IPS-11a (cell line): ENCODE results near the gene MDH2.
"Not testable (repeated sequence)": the region's sequence is repeated elsewhere in the genome, so short reads cannot be mapped to it uniquely, and the experiment has no call there.

ENCODE experiments used
- H3K4me3 ChIP-seq: one replicate; pipeline ENCODE4 v1.5.1; 2013; ENCODE audit warnings: low read depth, low read length, control low read depth

MDH2 gene

DNA sequence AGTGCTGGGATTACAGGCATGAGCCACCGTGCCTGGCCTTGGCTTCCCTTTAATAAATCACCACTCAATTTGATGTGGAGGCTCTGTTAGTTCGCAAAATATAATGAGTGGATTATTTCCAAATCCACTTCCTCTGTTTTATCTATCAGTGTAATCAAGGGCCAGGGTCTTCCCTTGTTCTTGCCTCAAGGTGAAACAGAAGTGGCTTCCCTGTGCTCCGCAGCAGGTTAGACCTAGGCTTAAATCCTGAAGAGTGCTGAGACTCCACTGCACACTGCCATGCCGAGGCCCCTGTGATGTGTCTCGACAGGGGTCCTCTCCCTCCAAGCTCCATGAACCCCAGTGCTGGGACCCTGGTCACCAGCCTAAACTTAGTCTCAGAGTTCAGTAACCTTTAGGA, 59.0 kb downstream of the MDH2 start:
- no peak overlapping the region for H3K4me3 ChIP-seq

DNA sequence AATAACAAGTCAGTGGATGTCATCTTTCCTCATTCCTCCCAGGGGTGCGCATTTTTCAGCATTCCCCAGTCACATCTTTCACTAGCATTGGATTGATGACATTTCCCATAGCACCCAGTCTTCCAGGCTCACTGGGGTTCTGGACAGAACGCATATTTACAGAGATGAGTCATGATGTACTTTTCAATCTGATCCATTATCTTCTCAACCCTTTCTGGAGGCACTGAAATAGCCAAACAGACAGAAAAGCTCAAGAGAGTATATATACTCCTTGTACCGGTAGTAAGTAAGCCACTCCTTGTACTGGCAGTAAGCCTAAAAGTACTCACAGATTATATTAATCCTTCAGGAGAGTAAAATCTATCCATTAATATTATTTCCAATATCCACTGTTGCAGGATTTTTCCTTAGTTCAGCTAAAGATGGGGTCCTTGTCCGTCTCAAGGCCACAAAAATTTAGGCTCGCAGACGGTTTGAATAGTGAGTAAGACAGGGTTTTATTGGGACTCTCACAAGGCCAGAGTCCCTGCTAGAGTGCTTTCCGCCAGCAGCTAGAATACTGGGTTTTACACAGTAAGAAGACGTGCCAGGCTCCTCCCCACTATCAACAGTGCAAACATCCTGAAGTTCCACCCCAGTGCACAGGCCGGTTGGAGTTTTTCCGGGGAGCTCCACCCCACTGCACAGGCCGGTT, 60.8 kb downstream of the MDH2 start:
- H3K4me3 ChIP-seq, result no peak overlapping the region

DNA sequence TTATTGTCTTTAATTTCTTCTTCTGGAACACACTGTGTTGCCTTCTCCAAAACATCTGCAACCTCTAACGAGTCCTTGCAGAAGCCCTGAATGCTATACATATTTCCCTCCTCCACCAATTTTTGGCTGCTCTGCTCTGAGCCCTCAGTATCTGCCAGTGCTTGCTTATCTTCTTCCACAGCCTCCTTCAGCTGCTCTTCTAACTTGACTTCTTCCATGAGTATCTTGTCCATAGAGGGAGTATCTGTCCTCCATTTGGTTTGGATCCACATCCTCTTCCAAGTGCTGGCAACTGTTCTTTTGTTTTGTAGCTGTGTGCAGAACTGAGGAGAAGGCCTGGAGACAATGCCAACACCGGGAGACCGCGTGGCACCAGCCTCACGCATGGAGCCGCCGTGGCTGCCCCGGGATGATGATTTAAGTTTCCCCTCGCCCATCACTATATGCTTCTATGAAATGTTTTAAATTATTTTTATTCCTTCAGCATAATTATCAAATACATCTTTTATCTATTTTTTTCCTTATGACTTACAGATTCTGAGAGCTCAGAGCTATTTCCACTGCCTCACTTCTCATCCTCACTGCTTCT, 65.2 kb downstream of the MDH2 start:
- not testable (repeated sequence) for H3K4me3 ChIP-seq

DNA sequence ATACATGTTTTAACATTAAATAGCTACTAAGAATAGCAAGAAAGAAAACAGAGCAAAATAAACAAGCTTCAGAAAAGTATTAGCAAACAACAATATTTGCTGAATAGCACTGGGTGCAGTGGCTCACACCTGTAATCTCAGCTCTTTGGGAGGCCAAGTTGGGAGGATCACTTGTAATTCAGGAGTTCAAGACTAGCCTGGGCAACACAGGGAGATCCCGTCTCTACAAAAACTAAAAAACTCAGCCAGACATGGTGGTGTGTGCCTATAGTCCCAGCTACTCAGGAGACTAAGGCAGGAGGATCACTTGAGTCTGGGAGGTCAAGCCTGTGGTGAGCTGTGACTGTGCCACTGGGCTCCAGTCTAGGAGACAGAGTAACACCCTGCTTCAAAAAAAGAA, 66.8 kb downstream of the MDH2 start:
- H3K4me3 ChIP-seq, result not testable (repeated sequence)
